ENCODE measurements around the gene PTPN20.

PTPN20 gene

GRCh38 chr10:47031211-47031900 is 120.1 kb downstream of the PTPN20 start:
- Histone ChIP-seq H2AFZ (no peak overlapping the region), H3K9me3 (ENCODE audit: control insufficient read depth, low read length) (no peaks in the 10 kb centered on the region), H3K4me3 (ENCODE audit: low read depth, low read length) (no peak overlapping the region), H3K4me1 (no peaks in the 10 kb centered on the region), H3K36me3 (ENCODE audit: control insufficient read depth, insufficient read depth, low read length) (no peaks in the 10 kb centered on the region), H3K27ac (no peak overlapping the region), H3K4me2 (ENCODE audit: low read length) (no peak overlapping the region), H3K9ac (no peak overlapping the region), H3K79me2 (no peaks in the 10 kb centered on the region), H3K27me3 (ENCODE audit: control insufficient read depth, insufficient read depth, low read length) (no peaks in the 10 kb centered on the region)
- TF ChIP-seq, protein P1, sequence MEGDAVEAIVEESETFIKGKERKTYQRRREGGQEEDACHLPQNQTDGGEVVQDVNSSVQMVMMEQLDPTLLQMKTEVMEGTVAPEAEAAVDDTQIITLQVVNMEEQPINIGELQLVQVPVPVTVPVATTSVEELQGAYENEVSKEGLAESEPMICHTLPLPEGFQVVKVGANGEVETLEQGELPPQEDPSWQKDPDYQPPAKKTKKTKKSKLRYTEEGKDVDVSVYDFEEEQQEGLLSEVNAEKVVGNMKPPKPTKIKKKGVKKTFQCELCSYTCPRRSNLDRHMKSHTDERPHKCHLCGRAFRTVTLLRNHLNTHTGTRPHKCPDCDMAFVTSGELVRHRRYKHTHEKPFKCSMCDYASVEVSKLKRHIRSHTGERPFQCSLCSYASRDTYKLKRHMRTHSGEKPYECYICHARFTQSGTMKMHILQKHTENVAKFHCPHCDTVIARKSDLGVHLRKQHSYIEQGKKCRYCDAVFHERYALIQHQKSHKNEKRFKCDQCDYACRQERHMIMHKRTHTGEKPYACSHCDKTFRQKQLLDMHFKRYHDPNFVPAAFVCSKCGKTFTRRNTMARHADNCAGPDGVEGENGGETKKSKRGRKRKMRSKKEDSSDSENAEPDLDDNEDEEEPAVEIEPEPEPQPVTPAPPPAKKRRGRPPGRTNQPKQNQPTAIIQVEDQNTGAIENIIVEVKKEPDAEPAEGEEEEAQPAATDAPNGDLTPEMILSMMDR (IDR thresholded peaks at IDR 0.05), result no peak

- H3K36me3 ChIP-seq (ENCODE audit: control insufficient read depth, insufficient read depth, low read length), result no peaks in the 10 kb centered on the region
- H3K27ac ChIP-seq, result no peak overlapping the region
- H3K4me2 ChIP-seq (ENCODE audit: low read length), result no peak overlapping the region
- no peak overlapping the region for H2AFZ ChIP-seq
- TF ChIP-seq, protein P1 (IDR thresholded peaks at IDR 0.05), result no peak
- H3K9ac ChIP-seq, result no peak overlapping the region
- no peaks in the 10 kb centered on the region for H3K27me3 ChIP-seq (ENCODE audit: control insufficient read depth, insufficient read depth, low read length)
- no peaks in the 10 kb centered on the region for H3K79me2 ChIP-seq
- H3K4me1 ChIP-seq, result no peaks in the 10 kb centered on the region
- no peak overlapping the region for H3K4me3 ChIP-seq (ENCODE audit: low read depth, low read length)
- no peaks in the 10 kb centered on the region for H3K9me3 ChIP-seq (ENCODE audit: control insufficient read depth, low read length)
Observed at GRCh38 chr10:47031901-47032465, 120.8 kb downstream of the PTPN20 start.

GRCh38 chr10:47033081-47033480 is 121.9 kb downstream of the PTPN20 start:
- H3K4me1 ChIP-seq, result no peaks in the 10 kb centered on the region

DNA sequence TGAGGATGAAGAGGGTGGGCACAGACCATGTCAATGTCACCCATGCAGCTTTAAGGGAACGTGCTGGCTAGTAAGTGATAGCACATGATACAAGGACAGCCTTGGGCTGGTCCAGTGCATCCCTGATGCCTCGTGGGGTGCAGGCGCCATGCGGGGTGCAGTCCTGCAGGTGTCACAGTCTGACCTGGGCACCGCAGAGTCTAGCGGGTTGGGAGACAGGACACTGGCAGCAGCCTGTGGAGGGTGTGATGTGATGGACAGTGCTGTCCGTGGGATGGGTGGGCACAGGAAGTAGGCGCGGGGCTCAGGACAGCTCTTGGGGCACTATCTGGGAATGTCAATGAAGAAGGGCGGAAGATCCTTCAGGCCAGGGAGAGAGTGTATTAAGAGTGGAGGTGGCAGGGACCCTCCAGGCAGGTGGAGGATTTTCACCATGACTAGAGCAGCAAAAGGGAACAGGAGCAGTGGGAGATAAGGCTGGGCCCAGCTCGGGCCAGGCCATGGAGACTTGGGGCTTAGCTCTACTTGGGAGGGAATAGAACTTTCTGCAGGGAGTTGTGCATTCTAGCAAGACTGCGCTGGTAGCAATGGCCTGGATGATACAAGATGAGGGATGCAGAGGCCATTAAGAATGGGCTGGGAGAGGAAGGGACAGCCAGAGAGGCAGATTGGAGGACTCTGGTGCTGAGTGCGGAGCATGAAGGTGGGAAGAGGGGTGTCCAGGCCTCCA is 122.5 kb downstream of the PTPN20 start:
- Histone ChIP-seq H3K27me3 (ENCODE audit: control insufficient read depth, insufficient read depth, low read length) (no peaks in the 10 kb centered on the region), H3K4me1 (no peaks in the 10 kb centered on the region), H3K9me3 (ENCODE audit: control insufficient read depth, low read length) (no peaks in the 10 kb centered on the region), H3K4me3 (ENCODE audit: low read depth, low read length) (no peak overlapping the region), H3K36me3 (ENCODE audit: control insufficient read depth, insufficient read depth, low read length) (no peaks in the 10 kb centered on the region), H3K9ac (no peak overlapping the region), H3K4me2 (ENCODE audit: low read length) (no peak overlapping the region), H2AFZ (no peak overlapping the region), H3K27ac (no peak overlapping the region), H3K79me2 (no peaks in the 10 kb centered on the region)
- TF ChIP-seq, protein P1 (IDR thresholded peaks at IDR 0.05), result no peak

More at GRCh38 chr10:47033081-47033480, 121.9 kb downstream of the PTPN20 start:
- Histone ChIP-seq H3K9me3 (ENCODE audit: control insufficient read depth, low read length) (no peaks in the 10 kb centered on the region), H2AFZ (no peak overlapping the region), H3K9ac (no peak overlapping the region), H3K27ac (no peak overlapping the region), H3K27me3 (ENCODE audit: control insufficient read depth, insufficient read depth, low read length) (no peaks in the 10 kb centered on the region), H3K4me3 (ENCODE audit: low read depth, low read length) (no peak overlapping the region), H3K4me2 (ENCODE audit: low read length) (no peak overlapping the region), H3K36me3 (ENCODE audit: control insufficient read depth, insufficient read depth, low read length) (no peaks in the 10 kb centered on the region), H3K79me2 (no peaks in the 10 kb centered on the region)
- TF ChIP-seq, protein P1 (IDR thresholded peaks at IDR 0.05), result no peak

All from parathyroid adenoma (tissue), 2 donors.